Large intestine (tissue), 12 donors: Measurements from ENCODE around the gene TAF11L9. TPM values are rescaled to one million over a fixed set of nuclear protein-coding genes. Genes with fewer than 3 reads are reported as not detected.
"Not testable (repeated sequence)": the region's sequence is repeated elsewhere in the genome, so short reads cannot be mapped to it uniquely, and the experiment has no call there.

Experiments used
- DNase-seq, 2 donors: peaks; one replicate each; pipeline versions ENCODE4 v3.0.0 to v3.0.0-alpha.2; 2013
- H3K27ac ChIP-seq: one replicate; pipeline ENCODE4 v1.5.1; 2013; ENCODE audit warnings: low read length
- H3K27me3 ChIP-seq: 2 replicates; pipeline ENCODE4 v1.6.1; 2013; ENCODE audit warnings: low read length; ENCODE audit not compliant: control insufficient read depth, insufficient read depth
- H3K36me3 ChIP-seq: 2 replicates; pipeline ENCODE4 v1.6.1; 2013; ENCODE audit warnings: low read length; ENCODE audit not compliant: control insufficient read depth, insufficient read depth
- H3K4me1 ChIP-seq: one replicate; pipeline ENCODE4 v1.6.1; 2013; ENCODE audit warnings: low read length; ENCODE audit not compliant: control insufficient read depth, insufficient read depth
- H3K4me3 ChIP-seq: one replicate; pipeline ENCODE4 v1.5.1; 2013; ENCODE audit warnings: low read length
- H3K9me3 ChIP-seq: one replicate; pipeline ENCODE4 v1.6.1; 2013; ENCODE audit warnings: mild to moderate bottlenecking, low read depth, low read length, moderate library complexity; ENCODE audit not compliant: control insufficient read depth
- WGBS: methylation state at CpG from one replicate; pipeline ENCODE4 v1.1.5; 2013; ENCODE audit warnings: low lambda C conversion rate; ENCODE audit not compliant: insufficient coverage; 5-methylcytosine and 5-hydroxymethylcytosine counted together
- long read RNA-seq, 11 donors: transcript quantifications; one replicate each; lab custom pipeline, GENCODE V29; 2026
- polyA plus RNA-seq: library from polyadenylated mRNA; unstranded; fragments of 120-200 nt; gene quantifications from one replicate; pipeline ENCODE4 v1.2.1, GENCODE V29; 2013

TAF11L9 gene
- polyA plus RNA-seq = not detected
- long read RNA-seq, donor 1 = 0 reads
- long read RNA-seq, donor 2 = 0 reads
- long read RNA-seq, donor 3 = 0 reads
- long read RNA-seq, donor 4 = 0 reads
- long read RNA-seq, donor 5 = 0 reads
- long read RNA-seq, donor 6 = 0 reads
- long read RNA-seq, donor 7 = 0 reads
- long read RNA-seq, donor 8 = 0 reads
- long read RNA-seq, donor 9 = 0 reads
- long read RNA-seq, donor 10 = 0 reads
- long read RNA-seq, donor 11 = 0 reads

DNA sequence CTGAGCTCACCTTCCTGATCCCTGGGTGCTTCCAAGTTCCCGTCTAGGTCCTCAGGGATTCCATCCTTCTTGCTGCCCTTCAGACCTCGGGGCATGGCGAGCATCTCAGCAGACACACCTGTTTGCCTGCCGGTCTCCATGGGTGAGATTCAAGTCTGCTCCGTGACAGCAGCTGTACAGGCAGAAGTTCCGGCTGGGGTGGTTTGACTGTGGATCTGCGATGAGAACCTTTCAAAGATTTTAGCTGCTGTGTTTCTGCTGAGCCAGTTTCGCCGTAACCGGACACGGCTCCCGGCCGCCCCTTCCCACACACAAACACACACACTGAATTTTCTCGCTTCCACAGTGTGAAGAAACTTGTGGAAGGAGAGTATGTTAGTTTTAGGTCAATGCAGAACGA, at the start of gene TAF11L9:
Gene TAF11L9 (minus strand): TSS at position 140 of the 400 bp plus-strand sequence.
- H3K4me3 ChIP-seq, H3K27me3 ChIP-seq, H3K36me3 ChIP-seq, H3K9me3 ChIP-seq, H3K4me1 ChIP-seq, H3K27ac ChIP-seq, DNase-seq: not testable (repeated sequence)
- no CpG with 5 or more reads among the region's 15 CpGs for WGBS

DNA sequence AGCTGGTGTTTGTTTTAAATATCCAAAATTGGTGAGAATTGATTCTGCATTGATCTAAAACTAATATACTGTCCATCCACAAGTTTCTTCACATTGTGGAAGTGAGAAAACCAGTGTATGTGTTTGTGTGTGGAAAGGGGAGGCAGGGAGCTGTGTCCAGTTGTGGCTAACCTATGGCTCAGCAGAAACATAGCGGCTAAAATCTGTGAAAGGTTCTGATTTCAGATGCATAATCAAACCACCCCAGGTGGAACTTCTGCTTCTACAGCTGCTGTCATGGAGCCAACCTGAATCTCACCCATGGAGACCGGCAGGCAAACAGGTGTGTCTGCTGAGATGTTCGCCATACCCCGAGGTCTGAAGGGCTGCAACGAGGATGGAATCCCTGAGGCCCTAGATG, 40.0 kb upstream of the TAF11L9 start, which contains the start of gene TAF11L14:
Gene TAF11L14 (plus strand): TSS at position 301 of the 400 bp plus-strand sequence.
- no peaks in the 10 kb centered on the region for H3K36me3 ChIP-seq
- H3K27me3 ChIP-seq = no peaks in the 10 kb centered on the region
- H3K4me3 ChIP-seq = no peak within 1 kb of the TSS
- no peak for DNase-seq
- H3K27ac ChIP-seq = no peak within 1 kb of the TSS
- no peaks in the 10 kb centered on the region for H3K4me1 ChIP-seq
- peaks cover 3% of the 10 kb centered on the region for H3K9me3 ChIP-seq
- WGBS = no CpG with 5 or more reads among the region's 5 CpGs

DNA sequence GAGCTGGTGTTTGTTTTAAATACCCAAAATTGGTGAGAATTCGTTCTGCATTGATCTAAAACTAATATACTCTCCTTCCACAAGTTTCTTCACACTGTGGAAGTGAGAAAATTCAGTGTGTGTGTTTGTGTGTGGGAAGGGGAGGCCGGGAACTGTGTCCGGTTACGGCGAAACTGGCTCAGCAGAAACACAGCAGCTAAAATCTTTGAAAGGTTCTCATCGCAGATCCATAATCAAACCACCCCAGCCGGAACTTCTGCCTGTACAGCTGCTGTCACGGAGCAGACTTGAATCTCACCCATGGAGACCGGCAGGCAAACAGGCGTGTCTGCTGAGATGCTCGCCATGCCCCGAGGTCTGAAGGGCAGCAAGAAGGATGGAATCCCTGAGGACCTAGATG, 37.6 kb upstream of the TAF11L9 start, which contains the start of gene TAF11L13:
Gene TAF11L13 (plus strand): TSS at position 301 of the 400 bp plus-strand sequence.
- H3K9me3 ChIP-seq, H3K4me3 ChIP-seq, H3K27me3 ChIP-seq, DNase-seq, H3K27ac ChIP-seq, H3K36me3 ChIP-seq, H3K4me1 ChIP-seq: not testable (repeated sequence)
- no CpG with 5 or more reads among the region's 12 CpGs for WGBS

DNA sequence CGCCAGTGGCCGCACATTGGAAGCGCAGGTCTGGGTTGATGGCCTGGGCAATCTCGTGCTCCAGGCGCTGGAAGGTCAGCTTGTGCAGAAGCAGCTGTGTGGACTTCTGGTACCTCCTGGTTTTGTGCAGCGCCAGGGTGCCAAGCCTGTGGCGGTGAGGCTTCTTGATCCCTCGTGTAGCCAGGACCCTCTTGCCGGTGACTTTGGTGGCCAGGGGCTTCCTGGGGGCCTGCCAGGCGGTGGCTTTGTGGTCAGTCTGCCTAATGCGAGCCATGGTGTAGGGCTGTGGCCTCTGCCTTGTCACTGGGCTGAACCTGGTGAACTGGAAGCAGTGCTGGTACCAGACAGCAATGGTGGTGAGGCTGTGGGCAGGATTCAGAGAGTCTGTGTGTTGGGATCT, 31.5 kb upstream of the TAF11L9 start:
- H3K9me3 ChIP-seq = peaks cover 9% of the 10 kb centered on the region
- H3K4me1 ChIP-seq = no peaks in the 10 kb centered on the region
- H3K36me3 ChIP-seq = no peaks in the 10 kb centered on the region
- no peak for DNase-seq
- WGBS = no CpG with 5 or more reads among the region's 11 CpGs
- H3K27ac ChIP-seq = no peak overlapping the region
- H3K27me3 ChIP-seq = no peaks in the 10 kb centered on the region
- H3K4me3 ChIP-seq = no peak overlapping the region

DNA sequence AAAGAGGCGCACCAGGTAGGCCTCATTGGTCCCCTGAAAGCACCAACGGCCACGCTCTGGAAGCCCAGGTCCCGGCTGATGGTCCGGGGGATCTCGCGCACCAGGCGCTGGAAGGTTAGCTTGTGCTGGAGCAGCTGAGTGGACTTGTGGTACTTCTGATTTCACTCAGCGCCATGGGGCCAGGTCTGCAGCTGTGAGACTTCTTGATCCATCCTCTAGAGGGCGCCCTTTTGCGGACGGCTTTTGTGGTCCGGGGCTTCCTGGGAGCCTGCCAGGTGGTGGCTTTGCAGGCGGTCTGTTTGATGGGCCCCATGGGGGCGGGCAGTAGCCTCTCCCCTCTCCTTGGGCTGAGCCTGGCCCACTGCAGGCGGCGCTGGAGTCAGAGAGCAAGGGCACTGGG, 26.4 kb upstream of the TAF11L9 start:
- Histone ChIP-seq H3K27ac (no peak overlapping the region), H3K4me3 (no peak overlapping the region), H3K36me3 (no peaks in the 10 kb centered on the region), H3K4me1 (no peaks in the 10 kb centered on the region), H3K27me3 (no peaks in the 10 kb centered on the region), H3K9me3 (peaks cover 10% of the 10 kb centered on the region)
- WGBS = no CpG with 5 or more reads among the region's 17 CpGs
- DNase-seq = no peak

DNA sequence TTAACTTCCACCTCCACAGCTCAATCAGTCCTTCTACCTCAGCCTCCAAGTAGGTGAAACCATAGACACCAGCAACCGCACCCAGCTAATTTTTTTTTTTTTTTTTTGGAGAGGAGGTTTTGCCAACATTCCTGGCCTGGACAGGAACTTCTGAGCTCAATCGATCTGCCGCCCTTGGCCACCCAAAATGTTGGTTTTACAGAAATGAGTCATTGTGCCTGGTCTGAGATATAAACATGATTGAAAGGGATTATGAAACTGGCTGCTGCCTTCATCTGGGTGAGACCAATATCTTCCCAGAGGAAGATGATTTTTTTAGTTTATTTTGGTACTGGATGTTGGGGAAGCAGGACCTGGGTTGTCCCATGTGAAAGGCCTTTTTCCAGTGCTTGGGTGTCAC, 25.2 kb upstream of the TAF11L9 start:
- DNase-seq = no peak
- Histone ChIP-seq H3K4me1 (no peaks in the 10 kb centered on the region), H3K9me3 (peaks cover 12% of the 10 kb centered on the region), H3K4me3 (no peak overlapping the region), H3K27ac (no peak overlapping the region), H3K27me3 (no peaks in the 10 kb centered on the region), H3K36me3 (no peaks in the 10 kb centered on the region)
- 100% methylated on average over 1 of the region's 3 CpGs for WGBS

DNA sequence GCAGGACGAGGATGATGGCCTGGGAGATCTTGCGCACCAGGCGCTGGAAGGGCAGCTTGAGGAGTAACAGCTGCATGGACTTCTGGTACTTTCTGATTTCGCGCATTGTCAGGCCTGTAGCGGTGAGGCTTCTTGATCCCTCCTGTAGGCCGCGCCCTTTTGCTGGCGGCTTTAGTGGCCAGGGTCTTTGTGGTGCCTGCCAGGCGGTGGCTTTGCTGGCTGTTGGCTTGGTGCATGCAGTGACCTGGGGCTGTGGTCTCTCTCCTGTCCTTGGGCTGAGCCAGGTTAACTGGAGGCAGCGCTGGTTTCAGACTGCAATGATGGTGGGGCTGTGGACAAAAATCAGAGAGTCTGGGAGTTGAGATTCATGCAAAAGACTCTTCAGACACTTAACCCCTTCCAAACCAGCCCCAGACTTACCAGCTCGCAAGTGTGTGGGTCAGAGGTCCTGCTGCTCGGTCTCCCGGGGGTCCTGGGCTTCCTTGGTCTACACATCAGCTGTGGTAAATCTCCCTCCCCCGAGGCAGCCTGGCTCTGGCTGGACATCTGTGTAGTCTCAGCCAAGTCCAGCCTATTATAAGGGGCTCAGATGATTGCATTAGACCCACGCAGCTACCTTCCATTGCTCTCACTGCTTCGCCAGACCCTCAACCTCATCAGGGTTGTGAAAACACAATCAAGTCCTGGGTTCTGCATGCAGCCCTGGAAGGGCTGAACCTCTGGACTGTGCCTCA, 20.8 kb upstream of the TAF11L9 start:
- DNase-seq = no peak
- H3K27ac ChIP-seq = no peak overlapping the region
- H3K9me3 ChIP-seq = peaks cover 6% of the 10 kb centered on the region
- H3K27me3 ChIP-seq = no peaks in the 10 kb centered on the region
- H3K4me3 ChIP-seq = no peak overlapping the region
- no peaks in the 10 kb centered on the region for H3K4me1 ChIP-seq
- WGBS = no CpG with 5 or more reads among the region's 17 CpGs
- no peaks in the 10 kb centered on the region for H3K36me3 ChIP-seq

DNA sequence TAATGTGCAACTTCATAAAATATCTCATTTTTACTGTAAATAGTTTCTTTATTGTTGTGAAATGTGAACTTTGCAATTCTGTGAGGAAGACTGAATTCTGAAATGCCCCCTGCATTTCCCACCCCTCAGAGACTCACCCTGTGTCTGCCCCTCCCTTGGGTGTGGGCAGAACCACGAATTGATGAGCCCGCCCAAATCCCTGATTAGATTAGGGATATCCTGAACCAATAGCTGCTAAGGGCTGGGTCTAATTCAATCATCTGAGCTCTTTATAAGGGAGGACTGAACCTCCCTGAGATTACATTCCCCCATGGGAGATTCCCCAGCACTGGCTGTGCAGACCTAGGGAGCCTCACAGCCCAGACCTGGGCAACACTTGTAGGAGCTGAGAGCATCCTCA, 15.9 kb upstream of the TAF11L9 start, which contains the start of gene TAF11L12:
Gene TAF11L12 (plus strand): TSS at position 301 of the 400 bp plus-strand sequence.
- H3K27ac ChIP-seq, H3K4me1 ChIP-seq, DNase-seq, H3K4me3 ChIP-seq, H3K36me3 ChIP-seq, H3K27me3 ChIP-seq, H3K9me3 ChIP-seq: not testable (repeated sequence)
- no CpG with 5 or more reads among the region's 2 CpGs for WGBS

DNA sequence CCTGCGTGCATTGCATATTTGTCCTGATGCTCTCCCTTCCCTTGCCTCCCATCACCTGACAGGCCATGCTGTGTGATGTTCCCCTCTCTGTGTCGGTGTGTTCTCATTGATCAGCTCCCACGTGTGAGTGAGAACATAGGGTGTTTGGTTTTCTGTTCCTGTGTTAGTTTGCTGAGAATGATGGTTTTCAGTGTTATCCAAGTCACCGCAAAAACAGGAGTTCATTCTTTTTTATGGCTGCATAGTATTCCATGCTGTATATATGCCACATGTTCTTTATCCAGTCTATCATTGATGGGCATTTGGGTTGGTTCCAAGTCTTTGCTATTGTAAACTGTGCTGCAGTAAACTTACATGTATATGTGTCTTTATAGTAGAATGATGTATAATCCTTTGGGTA, 13.3 kb upstream of the TAF11L9 start:
- not testable (repeated sequence) for H3K27ac ChIP-seq, H3K4me1 ChIP-seq

DNA sequence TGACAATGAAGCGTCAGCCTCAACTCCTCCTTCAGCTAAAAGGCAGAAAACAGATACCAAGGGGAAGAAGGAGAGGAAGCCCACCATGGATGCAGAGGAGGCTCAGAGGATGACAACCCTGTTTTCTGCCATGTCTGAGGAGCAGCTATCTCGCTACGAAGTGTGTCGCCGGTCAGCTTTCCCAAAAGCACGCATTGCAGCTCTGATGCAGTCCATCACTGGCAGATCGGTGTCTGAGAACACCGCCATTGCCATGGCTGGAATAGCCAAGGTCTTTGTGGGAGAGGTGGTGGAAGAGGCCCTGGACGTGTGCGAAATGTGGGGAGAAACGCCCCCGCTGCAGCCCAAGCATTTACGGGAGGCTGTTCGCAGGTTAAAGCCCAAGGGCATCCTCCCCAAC, 10.8 kb upstream of the TAF11L9 start:
- H3K4me3 ChIP-seq = no peak overlapping the region
- WGBS = no CpG with 5 or more reads among the region's 14 CpGs
- no peak for DNase-seq
- no peaks in the 10 kb centered on the region for H3K36me3 ChIP-seq
- peaks cover 3% of the 10 kb centered on the region for H3K9me3 ChIP-seq
- H3K27me3 ChIP-seq = no peaks in the 10 kb centered on the region
- H3K4me1 ChIP-seq = no peaks in the 10 kb centered on the region
- H3K27ac ChIP-seq = no peak overlapping the region

More for the DNA sequence above, 13.3 kb upstream of the TAF11L9 start:
- not testable (repeated sequence) for H3K27me3 ChIP-seq, H3K4me3 ChIP-seq, H3K9me3 ChIP-seq, DNase-seq, H3K36me3 ChIP-seq
- WGBS = no CpG with 5 or more reads among the region's 4 CpGs
